TTC549 (cell line): ENCODE results near the gene EMC10.
"Not testable (repeated sequence)": the region's sequence is repeated elsewhere in the genome, so short reads cannot be mapped to it uniquely, and the experiment has no call there.

Experiments used
- FAIRE-seq: peaks from 2 replicates; lab custom pipeline; 2012; peaks lifted over from hg19 to GRCh38; lab: Jason Lieb, UNC

The EMC10 gene

DNA sequence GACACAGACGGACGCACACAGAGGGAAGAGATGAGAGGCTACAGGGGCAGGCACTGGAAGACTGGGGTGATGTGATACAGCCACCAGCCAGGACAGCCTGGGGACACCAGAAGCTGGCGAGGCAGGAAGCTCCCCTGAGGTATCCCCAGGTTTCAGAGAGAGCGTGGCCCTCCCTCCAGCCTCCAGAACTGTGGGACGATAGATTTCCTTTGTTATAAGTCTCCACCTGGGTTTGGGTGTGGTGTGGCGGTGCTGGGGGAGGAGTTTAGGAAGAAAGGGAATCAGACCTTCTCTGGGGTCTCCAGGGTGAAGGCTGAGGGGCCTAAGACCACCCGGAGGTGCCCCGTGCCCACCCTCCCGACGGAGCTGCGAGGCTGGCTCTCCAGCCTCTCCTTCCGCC, 40.1 kb downstream of the EMC10 start:
- no peak for FAIRE-seq

DNA sequence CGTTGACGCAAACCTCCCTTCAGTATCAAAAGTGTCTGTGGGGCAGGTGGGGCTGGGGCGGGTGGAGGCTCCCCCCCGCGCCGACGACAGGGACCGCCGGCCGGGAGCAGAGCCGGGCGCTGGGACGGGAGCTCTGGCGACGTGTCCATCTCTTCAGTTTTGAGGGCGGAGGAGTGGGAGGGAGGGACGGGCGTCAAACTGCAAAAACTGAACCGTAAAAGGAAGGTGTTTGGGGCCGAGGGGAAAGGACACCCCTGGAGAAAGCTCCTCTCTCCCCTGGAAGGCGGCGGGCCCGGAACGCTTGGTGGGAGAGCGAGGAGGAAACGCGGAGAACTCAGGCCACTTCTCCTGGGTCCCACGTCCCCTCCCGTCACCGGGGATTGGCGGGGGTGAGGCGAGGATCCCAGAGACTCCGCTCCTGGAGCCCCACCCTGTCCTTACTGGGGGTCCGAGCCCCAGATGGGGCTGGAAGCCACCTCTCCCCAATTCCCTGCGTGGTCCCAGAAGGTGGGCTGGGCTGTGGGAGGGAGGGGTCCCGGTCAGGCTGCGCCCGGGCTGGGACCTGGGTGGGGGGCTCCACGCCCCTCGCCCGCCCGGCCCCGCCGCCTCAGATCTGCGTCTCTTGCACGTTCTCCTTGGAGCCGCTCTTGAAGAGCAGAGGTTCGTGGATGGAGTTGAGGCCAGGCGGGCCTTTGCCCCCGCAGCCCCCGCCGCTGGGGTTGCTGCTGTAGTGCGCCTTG, 40.8 kb downstream of the EMC10 start:
- FAIRE-seq = no peak

DNA sequence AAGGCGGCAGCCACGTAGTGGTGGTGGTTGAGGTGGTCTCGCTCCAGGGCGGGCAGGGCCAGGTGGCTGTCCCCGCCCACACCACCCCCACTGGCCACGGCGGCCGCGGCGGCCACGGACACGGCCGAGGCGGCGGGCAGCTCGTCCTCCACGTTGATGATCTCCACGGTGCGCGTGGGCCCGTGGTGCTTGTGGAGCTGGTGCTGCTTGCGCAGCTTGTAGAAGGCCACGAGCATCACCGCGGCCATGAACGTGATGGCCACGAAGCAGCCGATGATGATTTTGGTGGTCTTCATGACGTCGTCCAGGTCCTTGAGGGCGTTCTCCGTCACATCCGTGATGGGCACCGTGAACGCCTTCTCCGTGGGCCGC, 41.4 kb downstream of the EMC10 start:
- FAIRE-seq = no peak

DNA sequence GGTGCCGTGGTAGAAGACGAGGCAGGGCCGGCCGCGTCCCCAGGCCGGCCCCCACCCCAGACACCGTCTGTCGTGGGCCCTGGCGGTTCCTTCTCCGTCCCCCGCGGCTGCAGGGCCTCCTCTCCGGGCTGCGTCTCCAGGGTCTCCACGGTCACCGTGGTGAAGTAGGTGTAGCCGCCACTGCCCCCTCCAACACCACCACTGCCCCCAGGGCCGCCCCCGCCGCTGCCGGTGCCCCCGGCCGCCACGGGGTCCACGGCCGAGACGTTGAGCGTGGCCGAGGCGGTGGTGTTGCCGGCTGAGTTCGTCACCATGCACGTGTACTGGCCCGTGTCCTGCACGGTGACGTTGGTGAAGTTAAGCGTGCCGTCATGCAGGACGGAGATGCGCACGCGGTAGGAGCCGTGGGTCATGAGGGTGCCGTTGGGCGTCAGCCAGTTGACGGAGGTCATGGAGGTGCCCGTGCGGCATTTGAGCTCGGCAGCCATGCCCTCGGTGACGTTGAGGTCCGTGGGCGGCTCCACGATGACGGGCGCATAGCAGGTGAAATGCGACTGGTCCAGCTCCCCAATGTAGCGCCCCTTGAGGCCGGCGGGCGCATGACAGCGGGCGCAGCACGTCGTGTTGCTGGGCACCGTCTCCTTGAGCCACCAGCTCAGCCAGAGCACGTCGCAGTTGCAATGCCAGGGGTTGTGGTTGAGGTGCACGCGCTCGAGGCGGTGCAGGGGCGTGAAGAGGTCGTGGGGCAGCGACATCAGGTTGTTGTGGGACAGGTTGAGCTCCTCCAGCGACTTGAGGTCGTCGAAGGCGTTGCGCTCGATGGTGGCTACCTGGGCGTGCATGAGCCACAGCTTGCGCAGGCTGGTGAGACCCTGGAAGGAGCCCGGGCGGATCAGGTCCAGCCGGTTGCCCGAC, 42.0 kb downstream of the EMC10 start:
- FAIRE-seq = no peak

DNA sequence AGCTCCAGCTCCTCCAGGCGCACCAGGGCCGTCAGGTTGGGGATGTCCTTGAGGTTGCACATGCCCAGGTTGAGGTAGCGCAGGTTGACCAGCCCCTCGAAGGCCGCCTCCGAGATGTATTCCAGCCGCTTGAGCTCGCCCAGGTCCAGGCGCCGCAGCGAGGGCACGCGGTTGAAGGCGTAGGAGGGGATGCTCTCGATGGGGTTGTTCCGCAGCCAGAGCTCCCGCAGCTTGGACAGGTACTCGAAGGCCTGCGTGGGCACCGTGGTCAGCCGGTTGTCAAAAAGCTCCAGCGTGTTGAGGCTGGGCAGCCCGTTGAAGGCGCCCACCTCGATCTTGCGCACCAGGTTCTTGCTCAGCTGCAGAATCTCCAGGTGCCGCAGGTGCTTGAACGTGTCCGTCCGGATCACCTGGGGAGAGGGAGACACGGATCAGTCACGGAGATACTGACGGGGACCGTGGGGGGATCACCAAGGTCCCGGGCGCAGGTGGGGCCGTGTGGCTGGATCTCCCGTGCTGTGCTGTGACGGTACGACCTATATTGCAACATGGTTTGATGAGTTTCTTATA, 42.8 kb downstream of the EMC10 start:
- FAIRE-seq = no peak

DNA sequence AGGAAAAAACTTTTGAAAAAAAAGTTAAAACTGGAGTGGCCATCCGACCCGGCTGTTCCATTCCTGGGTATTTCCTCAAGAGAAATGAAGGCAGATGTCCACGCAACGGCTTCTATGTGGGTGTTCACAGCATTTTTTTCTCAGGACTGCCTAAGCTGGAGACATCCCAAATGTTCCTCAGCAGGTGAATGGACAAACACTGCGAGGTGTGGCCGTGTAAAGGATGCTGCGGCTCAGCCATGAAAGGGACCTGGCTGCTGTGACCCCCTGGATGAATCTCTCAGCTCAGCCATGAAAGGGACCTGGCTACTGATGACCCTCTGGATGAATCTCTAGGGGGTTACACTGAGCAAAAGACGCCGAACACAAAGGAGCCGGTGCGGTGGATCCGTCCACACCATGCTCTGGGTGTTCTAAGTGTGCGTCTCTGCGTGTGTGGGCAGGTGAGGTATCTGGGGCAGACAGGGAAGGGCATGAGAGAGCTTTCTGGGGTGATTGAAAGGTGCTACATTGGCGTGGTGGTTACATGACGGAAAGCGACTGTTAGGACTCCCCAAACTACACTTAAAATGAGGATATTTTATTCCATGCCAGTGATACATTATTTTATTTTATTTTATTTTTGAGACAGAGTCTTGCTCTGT, 44.6 kb downstream of the EMC10 start:
- no peak for FAIRE-seq

DNA sequence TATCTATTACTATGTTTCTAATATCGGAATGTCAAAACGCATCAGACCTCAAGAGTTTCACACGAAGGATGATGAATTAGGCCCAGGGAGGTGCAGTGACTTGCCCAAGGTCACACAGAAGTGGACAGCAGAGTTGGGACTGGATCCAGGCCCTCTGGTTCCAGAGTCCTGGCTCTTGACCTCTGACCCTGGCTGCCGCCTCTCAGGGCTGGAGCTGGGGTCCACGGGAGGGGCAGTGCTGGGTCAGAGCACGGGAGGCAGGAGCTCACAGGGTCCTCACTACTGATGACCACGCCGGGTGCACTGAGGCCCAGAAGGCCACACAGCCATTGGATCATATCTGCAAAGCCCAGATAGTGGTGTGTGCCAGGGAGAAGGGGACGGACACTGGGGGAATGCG, 46.6 kb downstream of the EMC10 start:
- FAIRE-seq = no peak

DNA sequence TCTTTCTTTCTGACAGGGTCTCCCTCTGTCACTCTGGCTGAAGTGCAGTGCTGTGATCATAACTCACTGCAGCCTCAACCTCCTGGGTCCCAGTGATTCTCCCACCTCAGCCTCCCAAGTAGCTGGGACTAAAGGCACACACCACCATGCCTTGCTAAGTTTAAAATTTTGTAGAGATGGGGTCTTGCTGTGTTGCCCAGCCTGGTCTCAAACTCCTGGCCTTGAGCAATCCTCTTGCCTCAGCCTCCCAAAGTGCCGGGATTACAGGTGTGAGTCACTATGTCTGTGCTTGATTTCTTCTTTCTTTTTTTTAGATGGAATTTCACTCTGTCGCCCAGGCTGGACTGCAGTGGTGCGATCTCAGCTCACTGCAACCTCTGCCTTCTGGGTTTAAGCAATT, 51.7 kb downstream of the EMC10 start:
- FAIRE-seq = not testable (repeated sequence)

DNA sequence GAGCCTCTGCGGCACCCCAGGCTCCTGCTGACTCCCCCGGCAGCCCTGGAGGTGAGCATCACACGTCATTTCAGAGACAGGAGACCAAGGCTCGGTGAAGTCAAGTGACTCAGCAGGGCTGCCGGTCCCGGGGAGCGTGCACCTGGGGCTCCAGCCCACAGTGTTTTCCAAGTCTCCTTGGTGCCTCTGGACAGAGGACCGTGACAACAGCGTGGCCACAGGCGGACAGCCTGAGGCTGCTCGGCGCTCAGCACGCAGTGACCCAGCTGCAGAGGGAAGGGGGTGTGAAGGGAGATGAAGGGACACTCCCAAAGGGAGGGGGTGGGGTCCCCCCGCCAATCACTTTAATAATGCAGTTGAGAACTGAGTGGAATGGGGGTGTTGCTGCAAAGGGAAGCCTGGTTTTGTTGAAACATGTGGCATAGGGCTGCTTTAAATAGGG, 54.9 kb downstream of the EMC10 start:
- FAIRE-seq = no peak

DNA sequence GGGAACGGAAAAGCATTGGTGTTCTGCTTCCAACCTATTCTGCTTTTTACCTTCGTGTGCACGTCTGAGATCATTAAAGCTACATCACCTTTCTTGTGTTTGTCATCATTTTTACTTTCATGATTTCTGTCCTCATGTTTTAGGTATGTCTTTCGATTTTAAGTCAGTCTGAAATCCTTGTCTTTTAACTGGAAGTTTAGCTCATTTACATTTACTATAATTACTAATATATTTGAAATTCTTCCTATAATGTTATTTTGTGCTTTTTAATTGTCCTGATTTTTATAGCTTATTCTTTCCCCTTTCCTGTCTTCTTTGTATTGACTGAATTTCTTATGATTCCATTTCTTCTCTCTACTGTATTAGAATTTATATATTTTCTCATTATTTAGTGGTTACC, 56.6 kb downstream of the EMC10 start:
- no peak for FAIRE-seq

DNA sequence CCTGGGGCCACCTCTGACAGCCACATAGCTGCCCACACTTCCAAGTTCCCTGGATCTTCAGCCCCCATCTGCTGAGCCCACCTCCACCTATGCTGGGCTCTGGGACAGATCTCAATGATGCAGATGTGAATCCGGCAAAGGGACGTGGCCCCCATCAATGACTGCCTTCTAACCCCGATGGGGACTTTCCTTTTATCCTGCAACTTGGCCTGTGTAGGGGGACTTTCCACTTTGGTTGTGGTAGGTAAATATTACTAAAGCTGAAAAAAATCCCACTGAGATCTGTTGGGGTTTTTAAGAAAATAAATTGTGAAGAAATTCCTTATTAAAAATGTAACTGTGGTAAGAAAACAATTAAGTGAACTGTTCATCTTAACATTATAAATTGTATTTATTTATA, 58.2 kb downstream of the EMC10 start:
- no peak for FAIRE-seq

DNA sequence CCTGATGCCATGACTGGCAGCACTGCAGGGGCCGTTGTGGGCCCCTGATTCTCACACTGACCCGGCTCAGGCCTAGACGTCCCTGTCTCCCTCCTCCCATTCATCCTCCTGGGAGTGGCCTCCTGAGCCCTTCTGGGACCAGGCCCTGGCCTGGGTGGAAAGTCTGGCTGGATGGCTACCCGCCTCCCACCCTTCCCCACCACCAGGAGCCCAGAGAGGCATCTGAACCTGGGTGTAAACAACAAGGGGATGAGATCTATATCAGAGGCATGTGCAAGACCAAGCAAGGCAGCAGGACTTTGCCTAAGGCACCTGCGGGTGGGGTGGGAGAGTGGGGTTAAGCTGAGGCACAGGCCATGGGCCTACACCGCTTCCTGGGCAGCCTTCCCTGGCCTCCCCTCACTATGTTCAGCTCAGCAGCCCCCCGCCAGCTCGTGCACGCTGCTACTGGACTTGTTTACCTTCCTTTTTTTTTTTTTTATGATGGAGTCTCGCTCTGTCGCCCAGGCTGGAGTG, 59.4 kb downstream of the EMC10 start:
- FAIRE-seq = no peak

DNA sequence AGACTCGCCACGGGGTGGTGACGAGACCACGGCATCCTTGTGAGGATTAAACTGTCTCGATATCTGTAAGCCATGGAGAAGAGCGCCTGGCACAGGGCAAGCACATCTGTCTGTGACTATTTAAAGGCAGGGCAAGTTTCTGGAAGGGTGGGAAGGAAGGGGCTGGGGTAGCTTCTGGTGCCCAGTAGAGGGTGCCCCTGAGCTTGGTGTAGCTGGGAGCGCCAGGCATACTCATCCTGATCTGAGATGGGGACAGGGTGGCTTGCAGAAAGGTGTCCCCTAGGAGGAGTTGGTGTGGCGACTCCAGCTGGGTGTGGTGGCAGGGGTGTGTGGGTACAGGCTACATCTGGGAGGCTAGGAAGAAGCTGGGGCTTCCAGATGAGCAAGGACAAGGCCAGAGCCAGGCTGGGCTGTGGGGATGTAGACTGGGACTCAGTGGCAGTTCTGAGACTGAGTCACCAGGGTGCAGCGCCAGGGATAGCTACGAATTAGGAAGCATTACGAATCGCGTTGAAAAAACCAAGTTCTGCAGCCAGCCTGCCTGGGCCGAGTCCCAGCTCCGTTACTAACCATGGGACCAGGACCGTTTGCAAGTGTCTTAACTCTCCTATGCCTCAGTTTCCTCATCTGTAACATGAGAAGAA, 60.5 kb downstream of the EMC10 start:
- FAIRE-seq = no peak

DNA sequence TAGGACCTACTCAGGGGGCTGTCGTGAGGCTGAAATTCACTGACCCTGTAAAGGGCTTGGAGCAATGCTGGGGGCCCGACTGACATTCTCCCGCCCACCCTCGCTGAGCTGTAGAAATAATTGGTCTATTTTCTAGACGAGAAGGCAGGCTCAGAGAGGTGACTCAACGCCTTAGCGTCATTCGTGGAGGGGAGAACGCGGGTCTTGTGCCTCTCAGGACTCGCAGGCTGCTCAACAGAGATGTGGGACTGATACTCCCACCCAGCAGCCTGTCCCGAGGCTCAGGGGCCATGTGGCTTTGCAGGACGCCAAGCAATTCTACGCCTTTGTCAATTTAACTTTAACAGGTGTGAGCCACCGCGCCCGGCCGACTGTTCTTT, 61.0 kb downstream of the EMC10 start:
- no peak for FAIRE-seq

DNA sequence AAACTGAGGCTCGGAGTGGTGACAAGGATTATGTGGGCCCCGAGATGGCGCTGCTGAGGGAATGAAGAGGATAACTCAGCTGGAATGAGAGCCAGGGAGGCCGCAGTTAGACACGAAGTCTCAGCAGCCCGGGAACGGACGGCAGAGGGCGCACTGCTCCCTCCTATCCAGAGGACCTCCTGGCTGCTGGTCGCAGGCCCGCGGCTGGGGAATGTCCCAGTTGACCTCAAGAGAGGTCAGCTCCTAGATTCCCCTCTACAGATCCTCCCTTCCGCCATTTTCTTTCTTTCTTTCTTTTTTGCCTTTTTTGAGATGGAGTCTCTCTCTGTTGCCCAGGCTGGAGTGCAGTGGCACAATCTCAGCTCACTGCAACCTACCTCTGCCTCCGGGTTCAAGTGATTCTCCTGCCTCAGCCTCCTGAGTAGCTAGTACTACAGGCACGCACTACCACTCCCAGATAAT, 61.5 kb downstream of the EMC10 start:
- FAIRE-seq = peak; percentile 84
